GM18519 (cell line): Measurements from ENCODE around the gene FOXK1.
"Not testable (repeated sequence)": the region's sequence is repeated elsewhere in the genome, so short reads cannot be mapped to it uniquely, and the experiment has no call there.

ENCODE experiments used
- ATAC-seq: cut with Tn5 transposase; IDR thresholded peaks from one replicate; pipeline ENCODE4 v1.9.1; 2021; ENCODE audit warnings: mild to moderate bottlenecking, moderate library complexity; ENCODE audit not compliant: unreplicated experiment, low FRiP score

Gene FOXK1

DNA sequence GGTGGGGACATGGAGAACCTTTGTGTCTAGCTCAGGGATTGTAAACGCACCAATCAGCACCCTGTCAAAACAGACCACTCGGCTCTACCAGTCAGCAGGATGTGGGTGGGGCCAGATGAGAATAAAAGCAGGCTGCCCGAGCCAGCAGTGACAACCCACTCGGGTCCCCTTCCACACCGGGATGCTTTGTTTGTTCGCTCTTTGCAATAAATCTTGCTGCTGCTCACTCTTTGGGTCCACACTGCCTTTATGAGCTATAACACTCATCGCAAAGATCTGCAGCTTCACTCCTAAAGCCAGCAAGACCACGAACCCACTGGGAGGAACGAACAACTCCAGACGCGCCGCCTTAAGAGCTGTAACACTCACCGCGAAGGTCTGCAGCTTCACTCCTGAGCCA is 112.1 kb downstream of the FOXK1 start:
- not testable (repeated sequence) for ATAC-seq

GRCh38 chr7:4794591-4795350 is 112.7 kb downstream of the FOXK1 start:
- ATAC-seq: no peak

- no peak for ATAC-seq
Measured at GRCh38 chr7:4796453-4796852, 114.4 kb downstream of the FOXK1 start.

GRCh38 chr7:4797858-4798705 is 116.0 kb downstream of the FOXK1 start:
- ATAC-seq: peak; percentile 56

DNA sequence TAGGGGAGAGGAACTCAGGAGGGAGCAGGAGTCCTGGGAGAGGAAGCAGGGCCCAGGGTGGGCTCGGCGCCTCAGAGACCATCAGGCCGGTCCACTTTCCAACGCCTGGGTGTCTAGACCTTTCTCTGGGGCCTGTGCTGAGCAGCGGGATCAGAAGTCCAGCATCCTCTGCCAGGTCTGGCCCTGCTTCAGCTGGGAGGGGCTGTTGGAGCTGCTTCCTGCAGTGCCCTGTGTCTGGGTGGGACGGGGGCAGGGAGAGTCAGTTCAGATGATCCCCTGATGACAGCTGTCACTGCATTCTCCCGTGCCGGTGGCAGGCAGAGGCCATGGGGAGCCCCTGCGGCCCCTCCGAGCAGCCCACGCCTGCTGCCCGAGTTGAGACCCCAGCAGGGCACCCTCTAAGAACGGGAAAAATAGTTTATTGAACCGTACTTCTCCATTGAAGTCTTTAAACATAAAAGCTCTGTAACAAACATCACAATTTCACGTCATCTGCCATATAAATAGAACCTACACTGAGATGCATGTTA is 116.7 kb downstream of the FOXK1 start:
- no peak for ATAC-seq

DNA sequence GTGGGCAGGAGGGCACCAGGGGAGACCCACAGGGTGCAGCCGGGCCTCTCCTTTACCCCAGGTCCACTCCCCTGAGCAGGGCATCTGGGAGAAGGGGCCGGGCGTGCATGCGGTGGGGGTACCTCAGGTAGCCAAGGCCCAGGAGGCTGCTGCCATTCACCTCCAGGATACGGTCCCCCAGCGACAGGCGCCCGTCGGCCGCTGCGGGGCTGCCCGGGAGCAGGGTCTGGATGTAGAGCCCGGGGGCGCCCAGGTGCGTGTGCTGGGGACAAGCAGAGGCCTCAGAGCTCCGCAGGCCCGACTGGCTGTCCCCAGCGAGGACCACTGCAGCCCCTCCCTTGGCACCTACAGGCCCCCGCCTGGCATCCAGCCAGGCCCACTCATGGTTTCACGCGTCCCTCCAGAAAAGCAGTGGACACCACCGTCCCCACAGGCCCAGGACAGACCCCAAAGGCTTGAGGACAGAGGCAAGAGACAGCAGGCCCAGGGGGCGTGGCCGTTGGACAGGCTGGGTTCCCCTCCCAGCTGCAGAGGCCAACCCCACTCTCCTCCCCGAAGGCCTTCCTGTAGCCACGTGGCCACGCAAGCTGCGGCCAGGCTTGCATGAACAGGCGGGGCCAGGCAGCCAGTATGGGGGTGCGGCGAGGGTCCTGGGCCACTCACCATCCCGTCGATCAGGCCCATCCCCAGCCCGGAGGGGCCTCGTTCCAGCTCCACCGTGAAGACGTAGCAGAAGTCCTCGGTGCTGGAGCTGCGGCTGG is 117.6 kb downstream of the FOXK1 start:
- no peak for ATAC-seq

DNA sequence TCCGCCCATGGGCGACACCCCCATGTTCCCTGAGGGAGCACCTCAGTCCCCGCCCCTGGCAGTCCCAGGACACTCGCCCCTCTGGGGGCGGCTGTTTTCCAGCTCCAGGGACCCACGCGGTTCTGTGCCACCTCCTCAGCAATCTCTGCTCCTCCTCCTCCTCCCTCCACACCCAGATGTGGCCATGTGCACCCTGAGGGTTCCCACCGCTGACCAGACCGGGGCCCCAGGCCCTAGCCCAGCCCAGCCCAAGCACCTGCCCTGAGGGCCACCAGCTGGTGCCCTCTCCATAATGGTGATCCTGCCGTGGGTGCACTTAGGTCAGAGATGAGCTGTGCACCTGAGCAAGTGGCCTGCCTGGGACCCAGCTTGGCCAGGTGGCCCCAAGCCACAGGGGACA is 118.4 kb downstream of the FOXK1 start:
- no peak for ATAC-seq

- ATAC-seq: no peak
Measured at GRCh38 chr7:4800926-4801838, 119.1 kb downstream of the FOXK1 start.

DNA sequence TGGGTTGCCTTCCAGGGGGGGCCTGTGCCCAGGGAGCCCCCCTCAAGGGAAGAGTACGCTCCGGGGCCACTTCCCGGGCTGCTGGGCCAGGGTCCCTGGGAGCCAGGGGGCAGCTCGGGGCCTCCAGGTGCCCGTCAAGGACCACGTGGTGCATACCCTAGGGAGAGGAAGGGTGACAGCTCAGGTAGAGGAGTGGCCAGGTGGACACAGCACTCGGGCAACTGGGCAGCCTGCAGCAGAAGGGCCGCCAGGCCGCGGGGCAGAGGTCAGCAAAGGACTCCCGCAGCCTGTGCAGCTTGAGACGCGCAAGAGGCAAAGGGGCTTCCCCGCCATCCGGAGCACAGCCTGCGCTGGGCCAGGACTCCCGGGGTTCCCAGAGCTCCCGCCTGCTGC is 119.7 kb downstream of the FOXK1 start:
- no peak for ATAC-seq

DNA sequence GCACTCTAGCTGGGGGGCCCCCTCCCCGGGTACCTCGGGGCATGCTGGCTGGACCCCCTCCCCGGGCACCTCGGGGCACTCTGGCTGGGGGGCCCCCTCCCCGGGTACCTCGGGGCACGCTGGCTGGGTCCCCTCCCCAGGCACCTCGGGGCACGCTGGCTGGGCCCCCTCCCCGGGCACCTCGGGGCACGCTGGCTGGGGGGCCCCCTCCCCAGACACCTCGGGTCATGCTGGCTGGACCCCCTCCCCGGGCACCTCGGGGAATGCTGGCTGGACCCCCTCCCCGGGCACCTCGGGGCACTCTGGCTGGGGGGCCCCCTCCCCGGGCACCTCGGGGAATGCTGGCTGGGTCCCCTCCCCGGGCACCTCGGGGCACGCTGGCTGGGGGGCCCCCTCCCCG is 120.5 kb downstream of the FOXK1 start:
- ATAC-seq: not testable (repeated sequence)

GRCh38 chr7:4803397-4804241 is 121.5 kb downstream of the FOXK1 start:
- no peak for ATAC-seq

DNA sequence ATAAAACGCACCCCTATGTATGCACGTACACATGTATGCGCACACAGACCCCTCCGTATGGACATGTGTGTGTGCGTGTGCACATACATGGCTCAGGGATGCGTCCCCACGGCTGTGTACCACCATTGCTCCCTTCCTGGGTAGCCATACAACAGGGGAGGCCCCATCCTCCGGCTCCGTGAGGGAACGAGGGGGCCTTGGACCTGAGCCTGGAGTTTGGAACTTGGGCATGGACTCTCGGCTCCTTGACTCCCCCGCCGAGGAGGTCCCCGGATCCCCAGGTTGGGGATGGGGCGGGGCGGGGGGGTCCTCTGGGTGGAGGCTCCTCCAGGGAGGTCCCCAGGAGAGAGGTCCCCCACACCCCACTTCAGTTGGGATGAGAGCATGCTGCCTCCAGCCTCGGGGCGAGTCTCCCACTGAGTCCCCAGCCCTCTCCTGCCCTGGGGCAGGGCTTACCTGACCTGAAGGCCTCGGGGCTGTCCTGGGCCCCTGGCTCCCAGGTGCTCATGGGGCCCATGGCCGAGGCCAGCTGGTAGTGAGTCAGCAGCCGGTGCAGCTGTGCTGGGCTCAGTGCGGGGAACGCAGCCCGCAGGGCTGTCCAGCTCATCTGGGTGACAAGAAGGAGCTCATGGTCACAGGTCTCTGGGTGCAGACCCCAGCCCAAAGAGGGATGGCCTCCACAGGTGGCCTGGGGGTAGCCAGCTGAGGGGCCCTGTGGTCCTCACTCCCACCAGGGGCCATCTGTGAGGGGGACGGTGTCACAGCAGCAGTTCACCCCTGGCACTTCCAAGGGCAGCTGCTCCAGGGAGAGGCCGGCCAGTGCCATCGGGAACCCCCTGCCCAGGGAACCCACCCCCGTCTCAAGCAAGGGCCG is 123.3 kb downstream of the FOXK1 start:
- ATAC-seq: no peak

- ATAC-seq: no peak
Measured at GRCh38 chr7:4805984-4806300, 123.8 kb downstream of the FOXK1 start.

- ATAC-seq: no peak
Measured at GRCh38 chr7:4806983-4807597, 125.0 kb downstream of the FOXK1 start.

- no peak for ATAC-seq
Measured at GRCh38 chr7:4807598-4808016, 125.5 kb downstream of the FOXK1 start.

GRCh38 chr7:4808026-4808425 is 125.9 kb downstream of the FOXK1 start:
- ATAC-seq: no peak

DNA sequence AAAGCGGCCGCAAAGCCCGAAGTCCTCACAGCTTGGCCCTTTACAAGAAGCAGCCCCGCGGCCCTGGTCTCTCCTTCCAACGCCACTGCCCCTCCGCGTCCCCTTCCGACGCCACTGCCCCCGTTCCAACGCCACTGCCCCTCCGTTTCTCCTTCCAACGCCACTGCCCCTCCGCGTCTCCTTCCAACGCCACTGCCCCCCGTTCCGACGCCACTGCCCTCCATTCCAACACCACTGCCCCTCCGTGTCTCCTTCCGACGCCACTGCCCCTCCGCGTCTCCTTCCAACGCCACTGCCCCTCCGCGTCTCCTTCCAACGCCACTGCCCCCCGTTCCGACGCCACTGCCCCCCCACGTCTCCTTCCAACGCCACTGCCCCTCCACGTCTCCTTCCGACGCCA is 126.5 kb downstream of the FOXK1 start:
- ATAC-seq: no peak
